GM18505 (cell line): ENCODE results near the gene MICAL3.

Experiments used
- ATAC-seq: cut with Tn5 transposase; IDR thresholded peaks from one replicate; pipeline ENCODE4 v1.9.1; 2021; ENCODE audit not compliant: unreplicated experiment
- POLR2A ChIP-seq: IDR thresholded peaks from 4 replicates; pipeline ENCODE4 v1.6.1; 2011; ENCODE audit warnings: borderline replicate concordance; ENCODE audit not compliant: insufficient read depth, insufficient read length; ENCODE audit errors: extremely low read depth

MICAL3 gene

DNA sequence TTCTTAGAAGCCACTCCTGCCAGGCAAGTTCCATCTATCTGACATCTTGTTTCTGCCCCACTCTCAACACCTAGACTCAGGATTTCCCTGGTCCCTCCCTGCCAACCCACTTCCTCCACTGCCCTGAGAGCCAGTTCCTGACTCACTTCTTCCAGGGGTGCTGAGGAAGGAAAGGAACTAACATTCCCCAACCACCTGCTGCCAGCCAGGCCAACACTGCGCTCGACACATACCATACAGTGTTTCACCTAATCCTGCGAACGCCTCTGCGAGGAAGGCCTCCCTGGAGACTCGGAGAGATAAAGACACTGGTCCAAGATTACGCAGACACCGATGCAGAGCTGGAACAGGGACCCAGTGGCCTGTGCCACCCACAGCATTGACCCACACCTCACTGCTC lies 40.2 kb downstream of the MICAL3 start:
- ATAC-seq = no peak

DNA sequence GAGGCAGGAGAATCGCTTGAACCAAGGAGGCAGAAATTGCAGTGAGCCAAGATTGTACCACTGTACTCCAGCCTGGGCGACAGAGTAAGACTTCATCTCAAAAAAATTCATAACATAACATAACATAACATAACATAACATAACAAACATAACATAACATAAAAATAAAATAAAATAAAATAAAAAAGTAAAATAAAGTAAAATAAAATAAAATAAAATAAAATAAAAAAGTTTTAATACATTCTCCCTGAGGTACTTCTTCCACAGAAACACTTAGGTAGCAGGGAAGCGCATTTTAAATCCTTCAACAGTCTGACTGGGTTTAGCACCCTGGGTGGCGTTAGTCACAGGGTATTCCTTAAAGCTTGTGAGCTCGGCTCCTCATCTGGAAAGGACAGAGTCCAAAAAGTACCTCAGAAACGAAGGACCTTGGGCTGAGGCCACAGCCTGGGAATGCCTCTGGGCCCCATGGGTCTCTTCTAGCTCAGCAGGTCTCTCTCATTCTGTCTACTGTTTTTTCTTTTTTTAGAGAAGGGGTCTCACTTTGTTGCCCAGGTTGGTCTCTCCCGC lies 41.7 kb downstream of the MICAL3 start:
- ATAC-seq = no peak
- no peak for TF ChIP-seq POLR2A

More for the DNA sequence above, 40.2 kb downstream of the MICAL3 start:
- no peak for TF ChIP-seq POLR2A

DNA sequence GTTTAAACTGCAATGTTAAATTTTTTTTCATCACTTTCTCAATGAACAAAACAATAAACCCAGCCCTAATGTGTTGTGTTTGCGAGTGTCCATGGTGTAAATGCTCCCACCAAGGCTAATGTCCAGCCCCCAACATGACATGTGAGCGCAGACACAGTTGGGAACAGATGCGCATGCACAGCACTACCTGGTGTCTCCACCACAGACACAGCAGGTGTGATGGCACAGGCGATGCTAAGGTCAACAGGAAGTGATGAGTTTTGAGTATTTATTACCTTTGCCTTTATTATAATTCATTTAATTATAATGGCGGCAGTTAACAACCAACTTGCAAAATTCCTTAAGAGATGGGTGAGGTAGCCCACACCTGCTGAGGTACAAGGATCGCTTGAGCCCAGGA lies 42.9 kb downstream of the MICAL3 start:
- no peak for ATAC-seq
- TF ChIP-seq POLR2A = no peak

DNA sequence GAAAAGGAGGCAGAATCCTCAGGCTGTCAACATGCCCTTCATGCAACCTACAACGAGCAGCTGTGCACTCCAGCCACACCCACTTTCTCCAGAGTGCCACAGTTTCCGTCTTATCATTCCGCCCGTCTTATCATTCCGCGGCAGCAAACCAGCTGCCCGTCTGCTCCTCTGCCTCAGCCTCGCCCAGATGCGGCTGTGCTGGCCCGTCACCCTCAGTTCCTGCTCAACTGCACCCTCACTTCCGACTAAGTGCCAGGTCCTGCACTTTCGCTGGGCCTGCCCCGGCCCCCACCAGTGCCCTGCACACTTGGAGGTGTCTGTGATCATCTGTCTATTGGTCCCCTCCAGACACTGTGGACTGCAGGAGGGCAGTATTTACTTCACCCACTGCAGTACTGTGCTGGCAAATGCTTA lies 43.7 kb downstream of the MICAL3 start:
- no peak for TF ChIP-seq POLR2A
- no peak for ATAC-seq

DNA sequence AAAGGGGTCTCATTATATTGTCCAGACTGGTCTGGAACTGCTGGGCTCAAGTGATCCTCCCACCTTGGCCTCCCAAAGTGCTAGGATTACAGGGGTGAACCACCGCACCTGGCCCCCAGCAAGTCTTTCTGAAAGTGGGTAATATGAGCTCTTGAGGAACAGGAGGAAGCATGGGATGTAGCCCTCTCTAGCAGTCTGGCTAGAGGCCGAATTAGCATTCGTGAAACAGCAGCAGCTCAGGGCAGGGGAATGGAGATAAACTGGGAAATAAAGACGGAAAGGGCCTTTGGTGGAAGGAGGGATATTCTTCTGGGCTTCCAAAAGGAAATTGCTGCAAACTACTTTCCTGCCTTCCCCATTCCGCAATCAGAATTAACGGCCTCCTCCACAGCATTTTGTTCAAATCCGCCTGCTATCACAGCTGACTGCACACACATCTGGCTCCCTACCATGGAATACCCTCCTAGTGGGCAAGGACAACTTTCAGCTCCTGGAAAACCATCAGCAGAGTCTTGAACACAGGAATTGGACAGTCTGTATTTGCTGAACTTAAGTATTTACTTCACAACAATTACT lies 44.3 kb downstream of the MICAL3 start:
- no peak for ATAC-seq
- TF ChIP-seq POLR2A = no peak

DNA sequence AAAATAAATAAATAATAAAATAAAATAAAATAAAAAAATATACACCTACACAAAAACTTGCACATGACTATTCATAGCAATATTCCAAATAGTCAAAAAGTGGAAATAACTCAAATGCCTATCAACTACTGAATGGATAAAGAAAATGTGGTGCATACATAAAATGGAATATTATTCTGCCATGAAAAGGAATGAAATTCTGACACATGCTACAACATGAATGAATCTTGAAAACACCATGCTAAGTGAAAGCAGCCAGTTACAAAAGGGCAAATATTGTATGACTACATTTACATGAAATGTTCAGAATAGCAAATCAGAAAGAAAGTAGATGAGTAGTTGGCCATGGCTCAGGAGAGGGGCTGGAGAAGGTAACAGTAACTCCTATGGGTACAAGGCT lies 46.3 kb downstream of the MICAL3 start:
- no peak for ATAC-seq
- no peak for TF ChIP-seq POLR2A

DNA sequence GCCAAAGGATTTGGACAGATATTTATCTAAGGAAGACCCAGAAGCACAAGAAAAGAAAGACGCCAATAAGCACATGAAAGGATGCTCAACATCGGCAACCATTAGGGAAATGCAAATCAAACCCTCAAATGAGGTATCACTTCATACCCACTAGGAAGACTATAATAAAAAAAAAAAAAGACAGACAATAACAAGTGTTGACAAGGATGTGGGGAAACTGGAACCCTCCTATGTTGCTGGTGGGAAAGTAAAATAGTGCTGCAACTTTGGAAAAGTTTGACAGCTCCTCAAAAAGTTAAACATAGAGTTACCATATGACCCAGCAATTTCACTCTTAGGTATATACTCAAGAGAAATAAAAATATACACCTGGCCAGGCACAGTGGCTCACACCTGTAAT lies 47.0 kb downstream of the MICAL3 start:
- no peak for ATAC-seq

DNA sequence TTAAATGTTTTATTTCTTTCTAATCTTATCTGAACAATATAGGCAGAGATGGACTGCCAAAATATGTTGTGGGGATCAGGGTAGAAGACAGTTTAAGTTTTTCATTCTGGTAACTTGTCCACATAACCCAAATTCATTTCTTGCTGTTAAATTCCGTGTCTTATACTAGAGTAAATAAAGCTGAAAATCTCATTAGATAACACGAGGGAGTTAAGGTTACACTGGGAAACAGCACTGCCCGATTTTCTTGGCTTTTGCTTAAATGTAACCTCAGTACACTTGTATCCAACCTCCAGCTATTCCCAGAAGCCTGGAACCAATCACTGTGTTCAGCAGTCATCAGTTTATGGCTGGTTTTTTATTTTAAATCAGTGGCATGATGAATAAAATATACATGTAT lies 48.2 kb downstream of the MICAL3 start:
- TF ChIP-seq POLR2A = no peak
- ATAC-seq = no peak

More for the DNA sequence above, 47.0 kb downstream of the MICAL3 start:
- no peak for TF ChIP-seq POLR2A

DNA sequence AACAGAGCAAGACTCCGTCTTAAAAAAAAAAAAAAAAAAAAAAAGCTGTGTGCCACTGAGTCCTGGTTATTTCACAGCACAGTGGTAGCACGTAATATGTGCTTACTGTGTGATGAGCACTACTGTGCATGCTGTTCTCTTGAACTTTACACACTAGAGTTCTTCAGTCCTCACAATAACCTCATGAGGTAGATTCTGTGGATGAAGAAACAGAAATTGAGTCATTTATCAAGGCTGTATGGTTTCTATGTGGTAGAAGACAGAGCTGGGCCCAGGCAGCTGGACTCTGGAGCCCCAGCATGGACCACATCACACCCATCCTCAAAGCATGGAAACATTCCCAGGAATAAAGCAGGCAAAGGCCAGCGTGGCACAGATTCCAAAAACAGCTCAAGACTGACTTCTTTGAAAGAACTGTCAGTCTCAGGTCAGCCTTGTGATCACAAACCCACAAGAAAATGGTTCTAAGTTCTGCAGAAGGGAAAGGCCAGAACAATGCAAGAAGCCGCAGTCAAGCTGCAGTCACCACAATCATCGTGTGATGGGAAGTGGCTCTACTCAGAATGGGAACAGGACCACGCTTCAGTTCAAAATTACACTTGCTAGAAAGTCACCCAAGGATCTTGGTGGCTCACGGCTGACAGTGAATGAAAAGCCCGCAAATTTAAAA lies 49.5 kb downstream of the MICAL3 start:
- ATAC-seq = no peak

DNA sequence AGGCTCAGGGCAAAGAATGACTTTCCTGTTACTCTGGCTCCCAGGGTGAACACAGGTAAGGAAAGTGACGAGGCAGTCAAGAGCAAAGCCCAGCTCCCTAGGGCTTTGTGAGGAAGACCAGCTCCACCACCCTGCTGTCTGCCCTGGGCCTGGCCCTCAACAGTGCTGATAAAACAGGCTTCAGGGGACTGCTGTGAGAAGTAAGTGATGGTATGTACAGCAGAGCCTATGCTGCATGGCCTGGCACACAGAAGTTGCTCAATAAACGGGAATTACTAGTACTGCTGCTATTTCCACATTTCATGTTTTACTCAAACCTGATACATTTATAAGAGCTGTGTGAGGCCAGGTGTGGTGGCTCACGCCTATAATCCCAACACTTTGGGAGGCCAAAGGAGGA lies 50.3 kb downstream of the MICAL3 start:
- no peak for ATAC-seq
- TF ChIP-seq POLR2A = no peak

More for the DNA sequence above, 49.5 kb downstream of the MICAL3 start:
- TF ChIP-seq POLR2A = no peak

DNA sequence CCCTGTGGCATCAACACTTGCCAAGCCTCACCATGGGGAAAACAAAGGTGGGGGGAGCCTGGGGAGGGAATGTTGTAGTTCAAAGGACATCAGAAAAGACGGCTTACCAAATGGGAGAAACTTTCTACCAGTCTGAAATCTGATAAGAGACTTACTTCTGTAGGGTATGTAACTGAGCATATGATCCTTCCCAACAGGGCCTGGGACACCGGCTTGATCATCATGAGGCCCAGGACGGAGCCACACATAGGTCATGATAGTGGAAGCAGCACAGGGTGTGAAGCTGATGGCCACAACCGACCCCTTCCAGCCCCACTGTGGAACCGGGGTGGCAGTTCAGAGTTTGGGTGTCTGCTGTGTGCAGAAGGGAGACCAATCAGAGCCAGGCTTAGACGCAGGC lies 51.1 kb downstream of the MICAL3 start:
- ATAC-seq = no peak
- TF ChIP-seq POLR2A = no peak

DNA sequence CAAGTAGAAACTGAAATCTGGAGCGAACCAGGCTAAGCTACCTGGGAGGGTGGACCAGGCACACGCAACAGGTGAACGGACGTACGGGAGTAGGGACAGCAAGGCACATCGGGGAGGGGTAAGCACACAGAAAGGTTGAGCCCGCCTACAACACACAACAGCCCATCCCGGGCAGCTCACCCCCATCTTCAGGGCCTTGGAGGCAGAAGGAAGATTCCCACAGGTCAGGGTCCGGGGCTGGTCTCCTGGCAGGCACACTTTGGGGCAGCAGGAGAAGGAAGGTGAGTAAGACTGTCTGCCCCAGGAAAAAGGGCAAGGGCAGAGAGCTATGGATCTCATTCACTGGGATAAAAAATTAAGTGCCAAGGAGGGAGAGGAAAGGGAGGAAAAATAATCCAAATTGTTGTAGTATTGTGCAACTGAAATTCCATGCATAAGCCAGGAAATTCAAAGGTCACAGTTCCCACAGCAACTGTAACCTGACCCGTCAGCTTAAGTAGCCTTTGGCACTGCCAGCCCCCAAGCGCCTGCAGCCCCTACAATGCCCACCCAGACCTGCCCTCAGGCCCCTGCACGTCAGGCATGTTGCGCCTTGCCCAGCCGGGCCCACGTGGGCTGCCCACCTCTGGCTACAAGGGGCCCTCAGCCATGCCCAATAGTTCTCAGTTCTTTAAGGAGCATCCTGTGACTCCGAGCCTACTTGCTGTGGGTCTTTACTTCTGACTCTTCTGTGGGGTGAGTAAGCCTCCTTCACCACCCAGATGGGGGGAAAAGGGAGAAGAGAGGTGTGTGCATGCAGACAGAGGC lies 51.8 kb downstream of the MICAL3 start:
- no peak for TF ChIP-seq POLR2A
- ATAC-seq = no peak

DNA sequence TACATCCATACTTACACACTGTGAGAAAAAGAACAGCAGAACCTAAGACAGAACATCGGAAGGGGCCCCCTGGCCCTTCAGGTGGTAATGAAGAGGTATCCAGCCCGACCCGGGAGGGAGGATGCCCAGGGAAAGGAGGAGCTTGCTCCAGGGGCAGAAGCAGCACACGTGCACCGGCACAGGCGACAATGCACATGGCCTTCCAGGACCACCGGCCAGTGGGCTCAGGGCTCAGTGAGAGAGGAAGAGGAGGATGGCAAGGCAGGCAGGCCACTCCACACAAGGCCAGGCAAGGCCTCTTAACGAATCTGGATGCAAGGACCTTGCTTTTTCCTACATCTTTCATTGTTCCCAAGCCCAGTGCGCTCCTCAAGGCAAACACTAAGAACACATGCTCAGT lies 52.6 kb downstream of the MICAL3 start:
- no peak for TF ChIP-seq POLR2A
- ATAC-seq = no peak
